ENCODE results near the gene EFCAB5.

DNA sequence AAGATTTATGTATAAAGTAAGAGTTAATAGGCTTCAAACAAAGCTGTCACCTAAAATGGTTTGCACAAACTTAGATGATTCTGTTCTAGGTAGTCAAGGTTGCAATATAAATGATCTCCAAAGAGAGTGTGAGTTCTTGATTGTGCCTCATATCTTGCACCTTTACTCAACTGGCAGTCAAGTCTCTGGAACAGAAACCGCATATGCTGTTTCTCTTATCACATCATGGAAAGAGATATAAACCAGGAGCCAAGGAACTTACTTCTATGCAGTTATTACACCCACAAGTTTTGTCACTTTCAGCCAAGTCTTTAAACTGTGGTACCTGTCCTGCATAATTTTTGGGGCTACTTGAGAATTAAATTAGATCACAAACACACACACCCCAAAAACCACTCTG is 16.6 kb upstream of the EFCAB5 start:
- TF ChIP-seq CTCF (IDR thresholded peaks at IDR 0.05; ENCODE audit: low read depth, low read length) (no peak), POLR2A (IDR thresholded peaks at IDR 0.05; ENCODE audit: extremely low read depth, insufficient read length) (no peak), MAX (IDR thresholded peaks at IDR 0.05; ENCODE audit: low read depth, low read length) (no peak), MYC (IDR thresholded peaks at IDR 0.05; ENCODE audit: low read depth, low read length) (no peak)

Data from NB4 (cell line).